HEK293 (cell line): ENCODE measurements around the gene DLG1.

Experiments
- CTCF ChIP-seq: fragments of 450-650 bp; formaldehyde crosslinking; IDR thresholded peaks from 2 replicates; pipeline ENCODE4 v1.5.1; 2016; ENCODE audit warnings: missing biosample characterization, missing genetic modification characterization
- PRDM6 ChIP-seq: fragments of 450-650 bp; formaldehyde crosslinking; IDR thresholded peaks from 2 replicates; pipeline ENCODE4 v1.5.1; 2017; ENCODE audit warnings: missing biosample characterization, missing genetic modification characterization
- YY1 ChIP-seq: fragments of 450-650 bp; formaldehyde crosslinking; IDR thresholded peaks from 2 replicates; pipeline ENCODE4 v1.5.1; 2018; ENCODE audit warnings: missing biosample characterization, missing genetic modification characterization
- ZNF404 ChIP-seq: fragments of 450-650 bp; formaldehyde crosslinking; IDR thresholded peaks from 2 replicates; pipeline ENCODE4 v1.5.1; 2017; ENCODE audit warnings: missing biosample characterization, missing genetic modification characterization
- TF ChIP-seq, protein P1 (sequence below): fragments of 450-650 bp; formaldehyde crosslinking; IDR thresholded peaks from 2 replicates; pipeline ENCODE4 v1.5.1; 2016; ENCODE audit warnings: missing biosample characterization, missing genetic modification characterization
- TF ChIP-seq, protein P2 (sequence below): fragments of 450-650 bp; formaldehyde crosslinking; IDR thresholded peaks from 2 replicates; pipeline ENCODE4 v1.5.1; 2016; ENCODE audit warnings: missing biosample characterization, missing genetic modification characterization

GRCh38 chr3:197041875-197042488 lies 256.4 kb downstream of the DLG1 start:
- TF ChIP-seq YY1 (tag by site-specific recombination), result no peak
- TF ChIP-seq ZNF404 (tag by site-specific recombination), result no peak
- TF ChIP-seq CTCF (tag by site-specific recombination), result no peak
- TF ChIP-seq PRDM6 (tag by site-specific recombination), result no peak
- TF ChIP-seq, protein P1, sequence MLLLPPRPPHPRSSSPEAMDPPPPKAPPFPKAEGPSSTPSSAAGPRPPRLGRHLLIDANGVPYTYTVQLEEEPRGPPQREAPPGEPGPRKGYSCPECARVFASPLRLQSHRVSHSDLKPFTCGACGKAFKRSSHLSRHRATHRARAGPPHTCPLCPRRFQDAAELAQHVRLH (tag by site-specific recombination), result no peak
- TF ChIP-seq, protein P2, sequence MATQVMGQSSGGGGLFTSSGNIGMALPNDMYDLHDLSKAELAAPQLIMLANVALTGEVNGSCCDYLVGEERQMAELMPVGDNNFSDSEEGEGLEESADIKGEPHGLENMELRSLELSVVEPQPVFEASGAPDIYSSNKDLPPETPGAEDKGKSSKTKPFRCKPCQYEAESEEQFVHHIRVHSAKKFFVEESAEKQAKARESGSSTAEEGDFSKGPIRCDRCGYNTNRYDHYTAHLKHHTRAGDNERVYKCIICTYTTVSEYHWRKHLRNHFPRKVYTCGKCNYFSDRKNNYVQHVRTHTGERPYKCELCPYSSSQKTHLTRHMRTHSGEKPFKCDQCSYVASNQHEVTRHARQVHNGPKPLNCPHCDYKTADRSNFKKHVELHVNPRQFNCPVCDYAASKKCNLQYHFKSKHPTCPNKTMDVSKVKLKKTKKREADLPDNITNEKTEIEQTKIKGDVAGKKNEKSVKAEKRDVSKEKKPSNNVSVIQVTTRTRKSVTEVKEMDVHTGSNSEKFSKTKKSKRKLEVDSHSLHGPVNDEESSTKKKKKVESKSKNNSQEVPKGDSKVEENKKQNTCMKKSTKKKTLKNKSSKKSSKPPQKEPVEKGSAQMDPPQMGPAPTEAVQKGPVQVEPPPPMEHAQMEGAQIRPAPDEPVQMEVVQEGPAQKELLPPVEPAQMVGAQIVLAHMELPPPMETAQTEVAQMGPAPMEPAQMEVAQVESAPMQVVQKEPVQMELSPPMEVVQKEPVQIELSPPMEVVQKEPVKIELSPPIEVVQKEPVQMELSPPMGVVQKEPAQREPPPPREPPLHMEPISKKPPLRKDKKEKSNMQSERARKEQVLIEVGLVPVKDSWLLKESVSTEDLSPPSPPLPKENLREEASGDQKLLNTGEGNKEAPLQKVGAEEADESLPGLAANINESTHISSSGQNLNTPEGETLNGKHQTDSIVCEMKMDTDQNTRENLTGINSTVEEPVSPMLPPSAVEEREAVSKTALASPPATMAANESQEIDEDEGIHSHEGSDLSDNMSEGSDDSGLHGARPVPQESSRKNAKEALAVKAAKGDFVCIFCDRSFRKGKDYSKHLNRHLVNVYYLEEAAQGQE (tag by site-specific recombination), result no peak
